ENCODE results near the gene DNER. TPM values are rescaled to one million over a fixed set of nuclear protein-coding genes. Genes with fewer than 3 reads are reported as not detected.

The DNER gene
- total RNA-seq, 1 donor from 2014 or later: not detected

GRCh38 chr2:229586746-229587705 is 127.3 kb downstream of the DNER start:
- H3K36me3 Mint-ChIP-seq (ENCODE audit: low read depth): no peaks in the 10 kb centered on the region
- H3K27me3 Mint-ChIP-seq (ENCODE audit: low read depth): peaks cover 38% of the 10 kb centered on the region
- H3K9me3 Mint-ChIP-seq (ENCODE audit: low read depth): no peaks in the 10 kb centered on the region
- peak; percentile 98 for TF ChIP-seq CTCF (IDR thresholded peaks at IDR 0.05)
- peaks cover 6% of the 10 kb centered on the region for H3K4me1 Mint-ChIP-seq (ENCODE audit: low read depth)
- no peak overlapping the region for H3K27ac Mint-ChIP-seq (ENCODE audit: unreplicated experiment)
- peak; percentile 94 for DNase-seq (ENCODE audit: low spot score)
- H3K4me3 Mint-ChIP-seq (ENCODE audit: unreplicated experiment): peak overlapping the region; percentile 62

GRCh38 chr2:229586012-229586411 is 128.3 kb downstream of the DNER start:
- Mint-ChIP-seq H3K4me3 (ENCODE audit: unreplicated experiment) (no peak overlapping the region), H3K4me1 (ENCODE audit: low read depth) (peaks cover 6% of the 10 kb centered on the region), H3K27ac (ENCODE audit: unreplicated experiment) (no peak overlapping the region), H3K9me3 (ENCODE audit: low read depth) (no peaks in the 10 kb centered on the region), H3K36me3 (ENCODE audit: low read depth) (no peaks in the 10 kb centered on the region), H3K27me3 (ENCODE audit: low read depth) (peaks cover 44% of the 10 kb centered on the region)
- no peak for TF ChIP-seq CTCF (IDR thresholded peaks at IDR 0.05)
- DNase-seq (ENCODE audit: low spot score): no peak

GRCh38 chr2:229582151-229582550 is 132.2 kb downstream of the DNER start:
- Mint-ChIP-seq H3K36me3 (ENCODE audit: low read depth) (no peaks in the 10 kb centered on the region), H3K27me3 (ENCODE audit: low read depth) (peaks cover 54% of the 10 kb centered on the region), H3K4me1 (ENCODE audit: low read depth) (peaks cover 6% of the 10 kb centered on the region), H3K4me3 (ENCODE audit: unreplicated experiment) (no peak overlapping the region), H3K27ac (ENCODE audit: unreplicated experiment) (no peak overlapping the region), H3K9me3 (ENCODE audit: low read depth) (no peaks in the 10 kb centered on the region)
- DNase-seq (ENCODE audit: low spot score): no peak
- no peak for TF ChIP-seq CTCF (IDR thresholded peaks at IDR 0.05)

- Mint-ChIP-seq H3K36me3 (ENCODE audit: low read depth) (no peaks in the 10 kb centered on the region), H3K27ac (ENCODE audit: unreplicated experiment) (no peak overlapping the region), H3K27me3 (ENCODE audit: low read depth) (peaks cover 57% of the 10 kb centered on the region), H3K4me1 (ENCODE audit: low read depth) (no peaks in the 10 kb centered on the region), H3K4me3 (ENCODE audit: unreplicated experiment) (no peak overlapping the region), H3K9me3 (ENCODE audit: low read depth) (no peaks in the 10 kb centered on the region)
- no peak for DNase-seq (ENCODE audit: low spot score)
- TF ChIP-seq CTCF (IDR thresholded peaks at IDR 0.05): no peak
Measured at GRCh38 chr2:229578052-229578846, 136.1 kb downstream of the DNER start.
